Measurements from ENCODE around the gene TNFRSF11A.

- TF ChIP-seq CTCF (conservative IDR thresholded peaks at IDR 0.05) (no peak), EZH2 (IDR thresholded peaks at IDR 0.05; ENCODE audit: low read depth) (no peak)
Observed at GRCh38 chr18:62396381-62396780, 71.3 kb downstream of the TNFRSF11A start.
